NCI-H1417 treated with DMSO at 0.1 percent for 48 hours (cell line): ENCODE measurements around the gene FYN.
"Not testable (repeated sequence)": the region's sequence is repeated elsewhere in the genome, so short reads cannot be mapped to it uniquely, and the experiment has no call there.

Experiments used
- DNase-seq: peaks from one replicate; lab custom pipeline; 2025; lab: John Stamatoyannopoulos, UW

The FYN gene

DNA sequence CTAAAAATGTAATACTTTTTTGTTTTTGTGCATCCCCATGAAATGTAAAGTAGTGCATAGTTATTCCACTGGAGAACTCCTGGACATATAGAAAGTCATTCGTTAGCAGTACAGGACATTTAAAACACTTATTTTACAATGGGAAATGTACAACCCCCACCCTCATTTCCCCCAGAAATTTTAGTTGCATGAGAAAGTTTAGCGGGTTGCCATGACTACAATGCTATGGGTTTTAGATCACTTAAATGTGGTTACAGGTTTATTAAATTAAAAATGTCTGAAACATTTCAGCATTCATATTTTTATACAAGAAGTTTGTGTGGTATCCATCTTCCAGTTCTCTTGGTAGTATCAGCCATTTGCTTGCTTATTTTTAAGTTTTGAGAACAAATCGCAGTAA lies 212.7 kb downstream of the FYN start:
- no peak for DNase-seq

DNA sequence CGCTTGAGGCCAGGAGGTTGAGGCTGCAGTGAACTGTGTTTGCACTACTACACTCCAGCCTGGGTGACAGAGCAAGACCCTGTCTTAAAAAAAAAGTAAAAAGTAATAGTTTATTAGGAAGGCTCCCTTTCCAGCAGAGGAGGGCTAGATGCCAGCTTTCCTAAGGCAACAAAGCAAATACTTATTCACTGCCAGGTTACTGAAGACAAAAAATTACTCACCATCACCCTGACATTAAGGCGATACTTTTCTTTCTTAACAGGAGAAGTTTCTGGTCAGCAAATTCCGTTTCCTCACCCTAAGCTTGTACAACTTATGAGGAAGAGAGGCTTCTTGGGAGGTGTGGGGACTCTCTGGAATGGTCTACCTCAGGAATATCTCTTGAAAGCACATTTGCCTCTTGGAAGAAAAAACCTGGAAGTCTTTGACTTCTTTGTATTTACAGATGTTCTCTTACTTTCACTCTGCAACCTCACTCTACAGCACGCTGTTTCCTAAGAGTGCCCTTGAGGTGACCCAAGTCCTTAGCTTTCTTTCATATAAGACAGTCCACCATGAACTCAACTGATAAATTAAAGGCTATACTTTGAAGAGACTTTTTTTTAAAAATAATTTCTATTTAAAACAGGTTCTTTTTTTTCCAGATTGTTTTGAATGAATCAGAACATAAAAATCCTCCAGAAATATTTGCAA lies 214.6 kb downstream of the FYN start:
- no peak for DNase-seq

DNA sequence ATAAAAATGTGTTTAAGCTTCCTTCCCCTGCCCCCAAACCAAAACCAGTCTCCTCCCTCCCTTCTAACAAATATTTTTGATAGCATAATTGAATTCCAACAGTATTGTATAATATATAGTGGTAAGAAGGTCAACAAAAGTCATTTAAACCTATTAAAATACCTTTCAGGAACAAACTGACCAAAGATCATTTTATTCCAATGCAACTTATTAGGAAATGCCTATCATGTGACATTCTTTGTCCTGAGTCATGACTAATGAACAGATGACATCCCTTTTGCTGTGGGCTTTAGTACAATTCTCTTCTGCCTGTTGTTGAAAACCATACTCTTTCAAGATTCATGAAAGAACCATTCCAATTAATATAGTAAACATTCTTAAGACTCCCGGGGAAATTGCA lies 216.1 kb downstream of the FYN start:
- no peak for DNase-seq

DNA sequence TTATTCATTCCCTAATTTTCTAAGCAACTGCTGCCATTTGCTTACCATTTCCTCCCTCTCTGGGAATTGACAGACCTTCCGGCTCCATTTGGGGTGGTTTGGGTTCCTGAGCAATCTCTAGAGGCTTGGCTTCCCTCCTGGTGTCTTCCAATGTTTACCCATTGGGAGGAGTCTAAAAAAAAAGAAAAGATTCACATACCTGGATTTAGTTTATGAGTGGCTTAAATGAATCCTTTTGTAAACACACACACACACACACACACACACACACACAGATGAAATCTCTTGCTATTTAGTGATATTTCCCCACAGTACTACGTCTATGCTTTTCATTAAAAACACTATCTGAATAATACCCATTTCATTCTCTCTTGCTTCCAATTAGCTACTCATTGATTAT lies 219.3 kb downstream of the FYN start:
- no peak for DNase-seq

DNA sequence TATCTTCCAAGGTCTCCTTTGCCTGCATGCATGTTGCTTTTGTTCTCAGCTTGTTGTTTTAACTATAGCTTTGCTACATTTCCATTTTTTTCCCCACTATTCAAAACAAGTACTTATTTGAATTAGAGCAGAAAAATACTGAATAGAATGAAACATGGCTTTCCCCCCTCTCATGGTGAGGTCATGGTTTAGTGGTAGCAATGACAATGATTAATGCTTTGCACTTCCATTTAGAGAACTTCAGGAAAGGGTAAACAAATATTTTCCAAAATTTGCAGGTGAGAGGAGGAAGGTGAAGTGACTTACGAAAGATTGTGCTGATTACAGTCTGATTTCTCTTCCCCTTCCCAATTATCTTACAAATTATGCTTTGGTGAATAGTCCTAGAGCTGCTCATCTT lies 219.8 kb downstream of the FYN start:
- DNase-seq = no peak

DNA sequence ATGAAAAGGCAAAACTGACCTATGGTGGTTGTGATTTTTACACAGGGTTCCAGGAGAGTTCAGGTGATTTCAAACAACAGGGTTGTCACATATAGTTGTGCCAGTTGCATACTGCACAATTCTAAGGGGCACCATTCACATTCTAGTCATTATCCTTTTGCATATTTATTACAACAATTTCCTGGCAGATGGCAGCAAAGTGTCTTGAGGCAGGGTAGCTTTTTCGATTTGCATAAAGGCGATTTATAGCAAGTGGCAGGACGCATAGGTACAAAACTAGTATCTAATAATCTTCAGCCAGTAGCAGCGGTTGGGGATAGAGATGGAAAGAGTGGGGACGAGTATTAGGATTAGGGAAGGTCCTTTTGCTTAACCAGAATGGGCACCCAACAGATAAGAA lies 221.1 kb downstream of the FYN start:
- no peak for DNase-seq

DNA sequence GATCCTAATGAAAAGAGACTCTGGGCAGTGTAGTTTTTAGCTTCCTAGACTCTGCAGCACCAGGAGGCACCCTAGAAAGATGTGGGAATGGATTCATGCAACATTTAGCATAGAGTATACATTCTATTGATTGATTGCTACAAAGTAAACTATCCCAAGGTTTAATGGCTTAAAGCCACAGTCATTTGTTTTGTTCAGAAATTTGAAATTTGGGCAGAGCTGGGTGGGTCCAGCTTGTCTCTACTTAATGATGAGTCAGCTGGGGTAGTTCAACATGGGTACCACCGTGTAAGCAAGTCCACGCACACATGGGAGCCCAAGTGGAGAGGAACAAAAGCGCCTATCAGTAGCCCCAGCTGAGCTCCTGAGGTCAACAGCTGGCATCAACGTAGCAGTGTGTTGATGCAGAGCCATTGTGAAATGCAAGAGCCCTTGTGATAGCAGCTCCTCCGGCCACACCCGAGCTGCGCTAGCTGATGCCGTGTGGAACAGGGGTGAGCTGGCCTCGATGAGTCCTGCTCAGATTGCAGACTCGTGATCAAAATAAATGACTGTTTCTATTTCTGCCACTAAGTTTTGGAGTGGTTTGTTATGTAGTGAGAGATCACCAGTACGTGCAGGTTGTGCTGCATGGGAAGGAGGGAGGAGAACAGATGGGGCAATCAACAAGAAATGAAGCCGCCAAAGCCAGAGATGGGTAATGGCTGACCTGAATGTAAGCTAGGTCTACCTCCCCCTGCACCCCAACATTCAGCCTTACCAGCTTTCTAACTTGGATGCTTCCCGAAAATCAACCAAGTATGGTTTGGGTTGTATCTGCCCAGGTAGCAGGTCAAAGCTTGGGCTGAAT lies 221.8 kb downstream of the FYN start:
- no peak for DNase-seq

DNA sequence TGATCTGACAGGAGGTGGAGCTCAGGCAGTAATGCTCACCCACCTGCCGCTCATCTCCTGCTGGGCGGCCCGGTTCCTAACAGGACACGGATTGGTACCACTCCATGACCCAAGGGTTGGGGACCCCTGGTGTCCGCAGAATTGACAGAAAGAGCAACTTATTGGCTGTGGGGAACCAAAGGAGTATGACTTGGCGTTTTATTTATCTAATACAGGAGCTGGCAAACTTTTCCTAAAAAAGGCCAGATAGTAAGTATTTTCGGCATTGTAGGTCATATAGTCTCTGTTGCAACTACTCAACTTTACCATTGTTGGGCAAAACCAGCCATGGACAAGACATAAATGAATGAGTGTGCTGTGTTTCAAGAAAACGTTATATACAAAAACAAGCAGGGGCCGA lies 223.2 kb downstream of the FYN start:
- DNase-seq = no peak

DNA sequence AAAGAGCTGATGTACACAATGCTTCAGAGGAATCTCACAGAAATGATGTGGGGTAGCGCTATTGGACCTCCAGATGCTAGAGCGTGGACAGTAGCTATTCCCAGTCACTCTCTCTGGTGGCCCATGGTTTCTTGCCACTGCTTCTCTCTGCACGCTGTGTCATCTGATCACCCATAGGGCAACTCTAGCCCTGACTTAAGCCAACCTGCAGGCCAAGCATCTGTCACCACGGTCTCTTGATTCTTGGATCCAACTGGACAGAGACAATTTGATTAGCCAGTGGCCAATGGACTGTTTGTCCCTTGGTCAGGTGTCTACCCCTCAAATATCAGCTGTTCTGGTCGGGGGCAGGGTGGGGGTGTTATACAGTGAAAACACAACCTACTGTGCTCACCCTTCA lies 225.2 kb downstream of the FYN start:
- no peak for DNase-seq

DNA sequence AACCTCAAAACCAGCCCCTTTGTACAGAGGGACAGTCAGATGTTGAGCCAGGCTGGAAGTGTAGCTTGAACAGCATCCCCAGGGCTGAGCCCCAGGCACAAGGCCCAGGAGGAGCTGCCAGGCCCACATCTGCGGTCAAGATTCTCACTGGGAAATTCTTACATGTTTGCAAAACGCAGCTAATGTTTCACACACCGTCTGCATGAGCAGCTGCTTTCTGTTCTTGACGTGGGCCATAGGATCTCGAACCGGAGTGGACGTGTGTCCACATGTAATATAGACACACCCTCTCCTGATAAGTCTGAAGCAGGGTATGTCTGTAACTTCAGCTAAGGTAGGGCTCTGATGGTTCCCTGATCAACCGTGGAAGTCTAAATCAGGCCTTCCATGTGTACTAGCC lies 226.3 kb downstream of the FYN start:
- no peak for DNase-seq

DNA sequence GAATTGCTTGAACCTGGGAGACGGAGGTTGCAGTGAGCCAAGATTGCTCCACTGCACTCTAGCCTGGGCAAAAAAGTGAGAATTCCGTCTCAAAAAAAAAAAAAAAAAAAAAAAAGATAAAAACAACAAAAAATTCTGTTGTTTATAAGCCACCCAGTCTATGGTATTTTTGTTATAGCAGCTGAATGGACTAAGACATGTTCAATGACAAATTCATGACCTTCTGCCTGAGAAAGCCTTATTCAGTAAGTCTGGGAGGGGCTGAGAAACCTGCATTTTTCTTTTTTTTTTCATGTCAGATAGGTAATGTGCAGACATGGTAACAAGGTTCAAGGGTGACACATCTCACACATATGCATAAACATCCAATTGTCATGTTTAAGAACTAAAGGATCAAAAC lies 227.2 kb downstream of the FYN start:
- no peak for DNase-seq

DNA sequence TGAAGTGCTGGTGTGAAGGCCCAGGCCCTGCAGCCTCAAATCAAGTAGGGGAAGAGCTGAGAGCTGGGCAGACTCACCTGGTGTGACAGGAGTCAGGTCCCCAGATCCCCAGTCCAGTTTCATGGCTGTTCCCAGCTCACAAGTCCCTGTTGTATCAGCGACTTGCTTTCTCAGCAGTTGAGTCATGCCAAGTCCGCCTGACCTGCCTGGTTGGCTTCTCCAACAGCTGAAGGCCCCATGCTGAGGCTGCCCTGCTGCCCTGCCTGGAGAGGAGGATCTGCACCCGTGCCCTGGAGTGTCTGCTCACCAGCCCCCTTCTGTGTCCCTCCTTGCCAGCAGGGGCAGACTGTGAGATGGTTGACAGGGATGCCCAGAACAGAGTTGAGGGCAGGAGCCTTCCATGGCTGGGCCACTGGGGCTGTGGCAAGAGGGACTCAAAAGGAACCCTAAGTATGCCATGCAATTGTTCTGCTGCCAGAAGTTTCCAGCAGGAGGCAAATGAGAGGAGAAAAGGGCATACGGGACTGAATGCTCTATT lies 228.3 kb downstream of the FYN start:
- no peak for DNase-seq

DNA sequence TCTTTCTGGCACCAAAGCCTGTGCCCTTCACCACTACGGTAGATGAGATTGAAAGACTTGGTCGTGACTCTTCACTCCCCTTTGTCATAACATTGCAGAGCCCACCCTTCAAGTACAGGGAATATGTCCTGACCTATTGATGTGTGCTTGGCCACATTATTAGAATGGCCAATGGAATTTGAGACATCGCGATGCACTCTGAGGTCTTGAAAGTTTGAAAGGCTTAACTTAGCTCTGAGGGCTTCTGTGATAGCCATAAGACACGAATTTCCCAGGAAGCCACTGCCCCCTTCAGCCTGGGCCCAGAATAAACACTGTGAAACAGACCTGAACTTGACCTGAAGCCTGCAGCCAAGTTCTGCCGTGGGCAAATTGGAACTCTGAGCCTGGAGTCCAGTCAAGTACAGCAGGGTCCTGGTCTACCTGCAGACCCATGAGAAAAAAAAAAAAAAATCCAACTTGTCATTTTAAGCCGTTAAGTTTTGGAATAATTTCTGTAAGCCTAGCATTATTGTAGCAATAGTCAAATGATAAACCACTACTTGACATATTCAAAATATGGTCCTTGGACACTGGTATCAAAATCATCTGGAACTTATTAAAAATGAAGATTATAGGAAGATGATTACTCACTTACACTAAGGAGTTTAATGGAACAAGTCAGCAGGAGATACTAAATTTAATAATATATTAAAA lies 230.6 kb downstream of the FYN start:
- no peak for DNase-seq

DNA sequence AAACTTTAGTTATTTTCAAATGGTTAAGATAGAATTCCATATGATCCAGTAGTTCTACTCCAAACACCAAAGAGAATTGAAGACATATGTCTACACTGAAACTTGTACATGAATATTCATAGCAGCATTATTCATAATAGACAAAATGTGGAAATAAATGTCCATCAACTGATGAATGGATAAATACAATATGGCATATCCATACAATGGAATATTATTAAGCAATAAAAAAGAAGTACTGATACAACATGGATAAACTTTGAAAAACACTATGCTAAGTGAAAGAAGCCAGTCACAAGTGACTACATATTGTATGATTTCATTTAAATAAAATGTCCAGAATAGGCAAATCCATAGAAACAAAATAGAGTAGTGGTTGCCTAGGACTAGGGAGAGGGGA lies 234.0 kb downstream of the FYN start:
- DNase-seq = no peak

DNA sequence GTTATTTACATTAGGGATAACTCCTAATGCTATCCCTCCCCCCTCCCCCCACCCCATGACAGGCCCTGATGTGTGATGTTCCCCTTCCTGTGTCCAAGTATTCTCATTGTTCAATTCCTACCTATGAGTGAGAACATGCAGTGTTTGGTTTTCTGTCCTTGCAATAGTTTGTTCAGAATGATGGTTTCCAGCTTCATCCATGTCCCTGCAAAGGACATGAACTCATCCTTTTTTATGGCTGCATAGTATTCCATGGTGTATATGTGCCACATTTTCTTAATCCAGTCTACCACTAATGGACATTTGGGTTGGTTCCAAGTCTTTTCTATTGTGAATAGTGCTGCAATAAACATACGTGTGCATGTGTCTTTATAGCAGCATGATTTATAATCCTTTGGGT lies 238.3 kb downstream of the FYN start:
- DNase-seq = not testable (repeated sequence)

DNA sequence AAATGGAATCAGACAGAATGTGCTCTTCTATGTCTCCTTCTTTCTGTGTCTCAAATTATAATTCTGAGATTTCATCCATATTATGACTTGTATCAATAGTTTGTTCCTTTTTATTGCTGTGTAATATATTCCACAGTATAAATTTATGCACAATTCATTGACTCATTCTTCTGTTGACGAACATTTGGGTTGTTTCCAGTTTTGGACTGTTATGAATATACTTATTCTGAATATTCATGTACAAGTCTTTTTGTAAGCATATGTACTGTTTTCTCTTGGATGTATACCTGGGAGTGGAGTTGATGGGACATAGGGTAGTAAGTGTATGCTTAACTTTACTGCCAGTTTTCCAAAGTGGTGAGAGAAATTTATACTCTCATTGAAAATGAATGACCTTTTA lies 239.4 kb downstream of the FYN start:
- DNase-seq = no peak

DNA sequence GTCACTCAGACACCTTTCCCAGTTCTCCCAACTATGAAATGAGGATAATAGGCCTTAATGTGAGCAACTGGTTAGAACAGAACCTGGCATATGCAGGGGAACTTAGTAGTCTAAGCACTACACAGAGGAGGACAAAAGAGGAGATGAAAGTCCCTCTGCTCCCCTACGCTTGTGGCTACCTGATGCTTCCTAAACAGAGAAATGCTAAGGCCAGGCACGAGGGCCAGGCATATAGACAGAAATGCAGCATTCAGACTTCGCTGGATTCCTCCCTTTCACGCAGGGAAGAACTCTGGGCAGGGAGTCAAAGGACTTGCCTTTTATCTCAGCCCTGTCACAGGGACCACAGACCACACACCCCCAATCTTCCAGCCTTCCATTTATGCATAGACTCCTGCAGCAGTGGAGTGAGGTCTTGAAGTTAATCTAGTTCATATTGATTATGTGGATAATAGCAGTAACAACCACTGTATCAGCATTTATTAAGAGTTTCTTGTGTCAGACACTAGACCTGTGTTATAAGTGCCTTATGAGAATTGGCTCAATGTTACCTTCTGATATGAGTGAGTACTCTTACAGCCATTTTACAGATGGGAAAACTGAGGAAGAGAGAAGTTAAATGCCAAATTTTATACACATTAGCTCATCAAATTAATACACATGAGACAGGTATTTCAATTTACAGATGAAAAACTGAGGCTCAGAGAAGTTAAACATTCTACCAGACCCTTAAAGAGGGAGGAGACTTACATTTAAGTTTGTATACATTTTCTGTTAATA lies 240.6 kb downstream of the FYN start:
- no peak for DNase-seq

DNA sequence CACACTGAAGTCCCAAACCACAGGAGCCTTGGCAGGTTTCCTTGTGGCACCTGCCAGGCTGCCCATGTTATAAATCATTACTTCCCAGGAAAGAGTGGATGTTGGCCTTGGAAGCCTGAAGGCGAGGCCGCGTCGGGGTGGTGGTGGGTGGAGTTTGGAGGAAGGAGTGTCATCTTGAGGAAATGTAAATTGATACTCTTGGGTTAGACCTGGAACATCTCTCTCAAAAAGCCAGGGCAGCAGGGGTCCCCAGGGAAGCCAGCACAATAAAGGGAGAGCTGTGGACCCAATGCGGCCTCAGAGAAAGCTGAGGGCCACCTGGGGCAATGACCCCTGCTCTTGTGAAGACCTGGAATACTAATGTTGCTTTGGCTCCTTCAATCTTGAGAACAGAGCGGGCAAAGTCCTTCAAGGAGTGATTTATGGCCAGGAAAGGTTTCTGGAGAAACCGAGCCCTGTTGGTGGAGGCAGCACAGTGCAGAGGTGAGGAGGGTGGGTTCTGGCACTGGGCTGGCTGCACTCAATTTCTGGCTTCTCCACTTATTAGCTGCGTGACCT lies 241.3 kb downstream of the FYN start:
- no peak for DNase-seq

DNA sequence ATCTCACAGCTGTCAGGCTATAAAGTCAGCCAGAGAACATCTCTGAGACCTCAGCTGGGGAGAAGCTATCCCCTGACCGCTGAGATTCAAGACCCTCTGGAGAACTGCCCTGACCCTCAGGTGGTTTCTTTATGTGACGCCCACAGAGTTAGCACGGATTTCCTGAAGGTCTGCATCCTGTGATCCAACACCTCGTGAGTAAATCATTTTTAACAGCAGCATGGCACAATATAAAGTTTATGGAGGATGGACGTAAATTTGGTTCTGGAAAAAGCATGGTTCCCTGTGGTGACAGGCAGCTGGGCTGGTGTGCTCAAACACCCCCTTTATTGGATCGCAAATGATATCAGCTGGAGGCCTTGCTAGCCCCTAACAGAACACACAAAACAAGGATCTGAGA lies 242.2 kb downstream of the FYN start:
- no peak for DNase-seq

DNA sequence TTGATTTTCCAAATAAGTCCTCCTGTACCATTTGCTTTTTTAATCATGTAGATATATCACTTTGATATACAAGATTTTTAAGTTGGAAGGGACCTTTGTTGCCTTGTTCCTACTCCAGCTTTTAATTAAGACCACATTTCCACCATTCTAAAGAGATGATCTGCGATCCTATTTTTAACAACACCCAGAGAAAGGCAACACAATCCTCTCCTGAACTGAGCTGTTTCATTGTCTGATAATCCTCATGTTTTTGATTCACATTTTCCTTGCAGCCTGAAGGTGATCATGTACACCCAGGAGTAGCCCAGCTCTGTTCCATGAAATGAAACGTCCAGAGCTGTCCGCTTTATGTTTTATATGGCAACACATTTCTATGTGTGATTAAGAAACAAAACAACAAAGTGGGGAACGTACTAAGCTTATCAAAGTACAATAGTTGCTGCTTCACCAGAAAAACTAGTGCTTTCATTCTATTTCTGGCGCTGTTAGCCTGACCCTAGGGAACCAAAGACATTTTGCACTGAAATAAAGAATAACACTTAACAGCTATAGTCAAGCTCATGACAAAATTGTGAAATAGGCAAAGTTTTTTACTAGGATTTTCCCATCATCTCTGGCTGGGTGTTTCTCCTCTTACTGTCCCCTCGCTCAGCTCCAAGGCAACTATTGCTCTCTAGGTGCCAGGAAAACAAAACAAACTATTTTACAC lies 245.0 kb downstream of the FYN start:
- no peak for DNase-seq

DNA sequence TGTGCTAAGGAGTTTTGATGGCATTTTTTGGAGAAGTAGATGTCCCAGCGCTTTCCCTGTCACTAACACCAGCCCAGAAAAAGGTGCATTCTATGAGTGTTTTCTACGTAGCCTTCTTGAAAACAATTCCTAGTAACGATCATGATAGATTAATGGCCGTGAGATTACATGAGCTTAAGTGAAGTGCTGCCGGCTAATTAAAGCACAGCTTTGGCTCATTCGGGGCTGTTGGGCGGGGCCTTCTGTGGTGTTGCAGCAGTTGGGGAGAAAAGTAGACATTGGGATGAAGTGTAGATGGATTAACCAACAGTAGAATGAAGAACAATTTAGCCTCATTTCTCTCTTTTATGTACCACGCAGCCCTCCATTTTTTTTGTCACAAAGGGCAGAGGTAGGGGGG lies 246.8 kb downstream of the FYN start:
- DNase-seq = no peak
